C1 segment of cervical spinal cord (tissue), 14 donors: ENCODE results near the gene TRABD2B.

Experiments
- DNase-seq, 14 donors: peaks; one replicate each; lab custom pipeline; 2025; lab: John Stamatoyannopoulos, UW

The TRABD2B gene

DNA sequence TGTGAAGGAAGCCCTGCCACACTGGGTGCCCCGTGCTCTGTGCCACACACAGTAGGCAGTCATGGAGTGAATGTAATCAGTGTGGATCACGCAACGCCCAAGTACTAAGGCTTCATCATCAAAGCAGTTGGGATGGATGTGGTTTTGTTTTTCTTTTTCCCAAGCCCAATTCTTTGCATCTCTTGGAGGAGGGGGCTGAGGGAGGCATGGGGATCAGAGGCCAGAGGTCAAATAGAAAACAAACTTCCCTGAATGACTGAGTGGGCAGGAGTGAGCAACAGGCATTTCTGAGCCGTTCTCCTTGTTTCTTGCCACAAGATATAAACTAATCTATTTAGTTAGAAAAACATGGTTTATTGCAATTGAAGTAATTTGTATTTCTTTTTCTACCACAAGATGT is 85.3 kb downstream of the TRABD2B start:
- no peak for DNase-seq

DNA sequence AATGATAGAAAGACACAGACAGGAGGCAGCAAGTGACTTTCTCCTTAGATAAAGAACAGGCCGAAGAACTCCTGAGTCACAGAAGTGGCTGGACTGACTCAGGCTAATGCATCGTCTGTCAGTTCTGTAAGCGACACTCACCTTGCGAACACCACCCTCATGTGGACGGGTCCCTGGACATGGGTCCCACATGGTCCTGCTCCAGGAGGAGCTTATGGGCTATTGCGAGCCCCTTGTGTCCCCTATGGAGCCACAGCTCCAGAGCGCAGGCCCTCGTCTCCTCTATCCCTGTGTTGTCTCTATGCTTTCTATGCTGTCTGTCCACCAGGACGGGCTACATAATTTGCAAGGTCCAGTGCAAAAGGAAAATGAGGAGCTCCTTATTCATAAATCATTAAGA is 85.8 kb downstream of the TRABD2B start:
- no peak for DNase-seq

DNA sequence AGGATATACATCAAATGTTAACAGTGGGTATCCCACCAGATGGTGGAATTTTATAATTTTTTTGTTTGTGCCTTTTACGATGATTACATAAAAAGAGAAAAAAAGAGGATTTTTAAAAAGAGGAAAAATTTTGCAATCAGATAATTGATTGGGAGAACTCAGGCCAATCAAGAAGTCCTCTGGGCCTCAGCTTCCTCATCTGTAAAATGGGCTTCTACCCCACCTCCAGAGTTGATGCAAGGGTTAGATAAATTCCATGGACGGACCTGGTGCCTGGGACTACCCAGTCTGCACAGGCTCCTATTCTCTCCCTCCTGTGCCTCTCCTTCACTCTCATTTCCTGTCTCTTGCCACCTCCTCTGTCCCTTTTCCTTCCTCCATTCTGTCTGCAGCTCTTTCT is 88.9 kb downstream of the TRABD2B start:
- DNase-seq = no peak

DNA sequence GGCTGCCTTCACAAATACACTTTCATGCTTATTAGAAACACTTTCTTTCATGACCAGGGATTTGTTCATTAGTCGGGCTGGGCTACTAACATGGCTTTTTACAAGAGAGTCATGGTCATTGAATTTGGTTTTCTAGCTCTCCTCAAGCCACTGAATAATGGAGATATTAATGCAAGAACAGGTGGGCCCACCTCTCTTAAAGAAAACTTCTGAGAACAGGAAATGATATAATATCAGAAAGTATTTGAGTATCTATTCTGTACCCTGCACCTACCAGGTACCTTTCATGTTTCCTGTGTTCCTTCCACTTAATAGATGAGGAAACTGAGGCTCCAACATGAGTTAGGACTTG is 90.0 kb downstream of the TRABD2B start:
- DNase-seq = no peak

DNA sequence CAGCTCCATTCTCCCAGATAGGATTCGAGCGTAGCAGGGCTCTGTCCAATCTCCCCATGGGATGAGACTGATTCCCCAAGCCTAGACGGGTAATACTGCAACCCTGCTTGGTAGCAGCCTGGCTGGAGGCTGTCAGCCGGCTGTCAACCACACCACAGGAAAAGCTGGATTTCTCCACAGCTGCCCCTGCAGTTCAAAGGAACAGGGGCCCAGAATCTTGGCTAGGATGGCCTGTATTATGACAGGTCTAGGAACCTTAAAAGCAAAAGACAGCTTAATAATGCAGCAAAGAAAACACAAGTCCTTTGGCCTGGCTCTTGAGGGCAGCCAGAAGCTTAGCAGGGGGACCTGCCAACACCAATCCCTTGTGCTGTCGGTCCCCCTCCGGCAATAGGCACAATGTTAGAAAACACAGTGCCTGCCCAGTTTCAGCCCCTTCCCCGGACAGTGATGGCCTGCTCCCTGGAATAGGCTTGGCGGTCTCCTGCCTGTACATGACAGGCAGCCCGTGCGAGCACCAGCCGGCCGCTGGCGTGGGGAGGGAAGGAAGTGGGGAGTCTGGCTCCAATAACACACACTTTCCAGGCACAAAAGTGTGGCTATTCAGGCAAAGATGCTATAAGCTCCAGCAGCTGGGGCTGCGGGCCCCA is 90.5 kb downstream of the TRABD2B start:
- peak in 2 of 14 donors; percentile 3 to 19 for DNase-seq

DNA sequence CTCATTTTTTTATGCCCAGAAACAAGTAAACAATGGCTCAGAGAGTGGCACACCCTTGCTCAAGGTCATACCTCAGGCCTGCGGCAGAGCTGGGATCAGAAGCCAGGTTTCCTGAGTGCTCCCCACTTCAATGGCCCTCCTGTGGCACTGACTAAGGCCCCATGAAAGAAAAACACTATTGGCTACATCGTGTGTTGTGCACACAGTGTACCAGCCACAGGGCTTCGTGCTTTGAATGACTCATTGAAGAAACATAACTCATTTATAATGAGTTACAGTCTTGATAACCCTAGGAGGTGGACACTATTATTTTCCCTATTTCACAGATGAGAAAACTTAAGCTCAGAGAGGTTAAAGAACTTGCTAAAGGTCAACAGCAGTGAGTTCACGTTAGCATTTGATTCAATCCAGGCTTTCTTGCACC is 91.2 kb downstream of the TRABD2B start:
- DNase-seq = no peak

DNA sequence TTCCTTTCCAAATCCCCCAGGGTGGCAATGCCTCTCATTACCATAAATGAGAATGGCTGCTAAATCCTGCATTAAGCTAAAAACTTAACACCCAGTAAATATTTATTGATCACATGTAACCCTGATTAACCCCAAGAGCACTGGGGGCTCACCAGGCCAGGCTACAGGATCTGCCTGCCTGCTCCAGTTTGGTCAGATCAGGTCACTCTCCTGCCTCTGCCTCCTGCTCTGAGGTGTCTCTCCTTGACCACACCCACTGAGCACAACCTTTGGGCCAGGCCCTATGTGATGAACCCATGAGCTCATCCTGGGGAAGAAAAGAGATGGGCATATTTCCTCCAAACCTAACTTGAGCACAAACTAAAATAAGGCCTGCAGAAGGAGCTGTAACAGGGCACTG is 93.5 kb downstream of the TRABD2B start:
- no peak for DNase-seq

DNA sequence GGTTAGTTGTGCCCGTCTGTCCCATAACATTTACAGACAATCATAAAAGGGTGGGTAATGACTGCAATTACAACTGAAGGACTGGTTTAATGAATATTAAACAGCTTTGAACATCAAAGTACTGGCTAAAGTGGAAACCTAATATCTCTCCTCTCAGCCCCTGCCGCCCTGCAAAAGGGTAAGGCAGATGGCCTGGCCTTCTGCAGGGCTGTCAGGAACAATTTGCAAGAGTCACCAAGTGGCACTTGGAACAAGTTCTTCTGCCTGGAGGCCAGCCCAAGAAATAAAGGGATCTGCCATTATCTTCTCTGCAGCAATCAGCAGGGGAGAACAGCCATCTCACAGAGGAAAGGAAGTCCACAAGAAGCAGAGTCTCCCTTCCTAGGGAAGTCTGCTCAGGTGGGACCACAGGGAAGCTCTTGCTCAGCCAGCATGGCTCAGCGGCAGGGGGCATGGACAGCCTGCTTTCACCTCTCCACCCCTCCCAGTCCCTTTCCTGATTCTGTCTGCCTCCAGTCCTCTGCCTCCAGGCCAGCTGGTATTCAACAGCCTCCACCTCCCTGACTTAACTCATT is 96.1 kb downstream of the TRABD2B start:
- DNase-seq = peak in 2 of 14 donors; percentile 48 to 65

DNA sequence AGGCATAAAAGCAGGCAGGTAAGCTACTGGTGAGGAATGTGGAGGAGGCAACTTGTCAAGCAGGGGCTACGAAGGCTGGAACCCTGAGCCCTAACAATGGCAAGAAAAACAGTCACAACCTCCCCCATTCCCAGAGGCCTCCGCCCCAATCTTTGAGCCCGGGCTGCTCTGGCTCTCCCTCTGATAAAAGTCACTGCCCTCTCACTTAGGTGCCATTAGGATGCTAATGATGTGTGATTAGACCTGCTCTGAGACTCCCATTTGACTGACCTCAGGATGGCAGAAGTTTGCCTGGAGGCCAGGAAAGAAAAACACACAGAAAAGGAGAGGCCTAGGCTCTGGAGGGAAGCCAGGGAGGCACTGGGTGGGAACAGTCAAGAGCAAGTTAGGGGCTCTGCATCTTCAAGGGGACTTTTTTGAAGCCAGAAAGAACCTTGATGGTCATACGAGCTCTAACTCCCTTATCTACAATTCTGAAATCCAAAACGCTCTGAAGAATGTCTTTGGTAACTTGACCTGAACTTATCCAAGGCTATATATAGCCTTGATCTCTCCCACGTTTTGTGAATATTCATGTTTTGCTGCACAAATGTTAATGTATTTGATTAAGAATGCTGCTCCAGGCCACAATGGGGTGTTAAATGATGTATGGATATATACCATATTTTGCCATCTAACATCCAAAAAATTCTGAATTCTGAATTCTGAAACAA is 98.9 kb downstream of the TRABD2B start:
- no peak for DNase-seq

DNA sequence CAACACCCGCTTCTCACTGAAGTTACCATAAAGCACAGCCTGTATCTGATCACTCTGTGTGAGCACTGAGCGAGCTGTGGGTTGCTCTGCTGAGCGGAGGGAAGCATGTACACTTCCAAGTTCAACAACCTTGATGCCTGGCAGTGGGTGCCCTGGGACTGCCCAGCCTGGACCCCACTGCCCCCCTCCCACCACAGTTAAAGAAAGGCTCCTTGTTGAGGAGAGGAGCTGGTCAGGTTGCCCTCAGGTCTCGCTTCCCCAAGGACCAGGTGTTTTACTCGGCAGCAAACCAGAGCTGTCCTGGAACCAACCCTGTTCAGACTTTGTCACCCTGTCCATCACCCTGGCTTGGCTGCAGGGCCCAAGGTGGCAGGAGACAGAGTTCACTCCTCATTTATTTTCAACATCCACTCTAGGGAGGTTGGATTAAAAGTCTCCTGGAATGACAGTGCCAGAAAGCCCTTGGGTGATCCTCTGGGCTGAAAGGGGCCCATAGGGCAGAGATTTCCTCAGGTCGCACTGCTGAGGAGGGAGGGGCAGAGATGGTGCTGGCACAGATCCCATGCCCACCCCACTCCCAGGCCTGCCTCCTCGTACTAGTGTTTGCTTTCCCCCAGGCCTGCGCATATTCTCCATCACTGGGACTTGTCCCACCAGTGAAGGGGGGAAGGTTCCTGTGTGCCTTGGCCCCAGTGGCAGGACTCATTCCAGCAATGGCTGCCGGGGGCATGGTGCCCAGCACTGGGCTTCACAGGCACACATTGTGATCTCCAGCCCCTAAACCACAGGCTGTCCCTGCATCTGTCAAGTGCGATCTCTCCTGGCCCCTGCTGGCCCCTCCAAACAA is 101.7 kb downstream of the TRABD2B start:
- no peak for DNase-seq

DNA sequence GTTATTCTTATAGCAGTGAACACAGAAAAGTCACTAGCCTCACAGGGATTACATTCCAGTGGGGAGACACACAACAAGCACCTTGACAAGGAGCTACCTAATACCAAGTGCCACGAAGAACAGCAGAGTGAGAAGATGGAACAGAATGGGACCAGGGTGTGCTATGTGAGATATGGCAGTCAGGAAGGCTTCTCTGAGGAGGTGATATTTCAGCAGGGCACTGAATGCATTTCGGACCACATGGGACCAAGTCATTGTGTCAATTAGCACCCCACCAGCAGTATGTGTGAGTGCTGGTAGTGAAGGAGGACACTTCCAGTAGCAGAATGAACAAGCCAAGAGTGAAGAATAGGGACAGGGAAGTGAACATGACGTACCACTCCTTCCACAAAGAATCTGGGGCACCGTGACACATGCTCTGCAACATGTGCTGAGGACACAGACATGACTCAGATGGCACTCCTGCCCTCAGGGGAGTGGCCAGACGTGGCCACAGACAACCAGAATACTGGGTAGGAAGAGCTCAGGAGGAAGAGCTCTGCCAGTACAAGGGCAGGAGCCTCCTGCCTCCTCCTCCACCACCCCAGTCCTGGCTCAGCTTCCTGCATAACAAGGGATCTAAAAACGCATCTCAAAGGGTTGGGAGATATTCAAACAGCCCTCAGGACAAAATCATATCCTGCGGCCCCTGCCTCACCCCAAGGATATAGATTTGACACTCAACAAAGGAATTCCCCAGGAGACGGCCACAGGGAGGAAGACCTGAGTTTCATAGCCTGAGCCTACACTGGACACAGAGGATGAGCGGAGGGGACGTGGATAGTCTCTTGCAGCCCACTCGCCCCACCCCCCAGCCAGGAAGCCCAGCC is 102.5 kb downstream of the TRABD2B start:
- DNase-seq = no peak

DNA sequence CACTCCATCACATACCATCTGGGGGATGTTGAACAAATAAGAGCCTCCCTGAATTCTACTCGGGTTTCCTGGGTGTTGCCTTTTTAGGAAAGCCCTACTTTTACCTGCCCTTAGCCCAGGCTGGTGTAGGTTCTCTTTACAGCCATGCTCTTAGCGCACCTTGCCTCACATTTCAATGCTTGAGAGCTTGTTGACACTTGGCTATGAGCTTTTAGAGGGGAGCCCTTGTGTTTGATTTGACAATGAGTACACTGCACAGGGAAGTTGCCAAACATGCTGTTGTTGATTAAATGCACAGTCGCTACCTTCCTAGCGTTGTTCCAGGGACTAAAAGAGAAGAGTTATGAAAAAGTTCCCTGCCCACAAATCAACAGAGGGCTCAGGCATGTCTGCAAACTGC is 103.8 kb downstream of the TRABD2B start:
- DNase-seq = no peak

DNA sequence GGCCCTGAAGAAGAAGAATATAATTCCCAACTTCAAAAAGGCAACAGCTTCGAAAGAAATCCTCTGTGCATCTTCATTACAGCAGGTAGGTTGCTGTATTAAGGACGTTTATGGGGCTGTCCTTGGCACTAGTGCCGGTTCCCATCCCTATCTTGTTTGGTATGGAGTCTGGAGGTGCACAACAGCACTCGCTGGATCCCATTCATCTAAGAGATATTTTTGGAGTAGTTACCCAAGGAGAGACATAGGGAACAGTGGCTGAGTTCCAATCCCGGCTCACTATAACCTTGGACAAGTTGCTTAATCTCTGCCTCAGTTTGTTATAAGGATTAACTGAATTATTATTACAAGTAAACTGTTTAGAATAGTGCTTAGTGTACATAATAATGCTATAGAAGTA is 106.4 kb downstream of the TRABD2B start:
- no peak for DNase-seq

DNA sequence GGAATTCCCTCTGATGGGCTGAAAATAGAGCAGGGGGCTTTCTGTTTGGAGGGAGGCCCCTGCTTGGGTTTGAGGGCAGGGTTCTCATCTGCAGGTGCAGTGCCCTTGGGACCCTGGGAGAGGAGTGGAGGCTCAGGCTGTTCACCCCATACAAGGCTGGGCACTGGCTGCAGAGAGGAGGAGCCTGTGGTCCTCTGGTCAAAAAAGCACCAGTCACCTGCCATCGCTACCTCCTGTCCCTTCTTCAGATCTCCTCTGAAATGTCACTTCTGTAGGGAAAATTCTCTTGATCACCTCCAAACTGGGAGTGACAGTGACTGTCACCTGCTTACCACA is 108.9 kb downstream of the TRABD2B start:
- no peak for DNase-seq

DNA sequence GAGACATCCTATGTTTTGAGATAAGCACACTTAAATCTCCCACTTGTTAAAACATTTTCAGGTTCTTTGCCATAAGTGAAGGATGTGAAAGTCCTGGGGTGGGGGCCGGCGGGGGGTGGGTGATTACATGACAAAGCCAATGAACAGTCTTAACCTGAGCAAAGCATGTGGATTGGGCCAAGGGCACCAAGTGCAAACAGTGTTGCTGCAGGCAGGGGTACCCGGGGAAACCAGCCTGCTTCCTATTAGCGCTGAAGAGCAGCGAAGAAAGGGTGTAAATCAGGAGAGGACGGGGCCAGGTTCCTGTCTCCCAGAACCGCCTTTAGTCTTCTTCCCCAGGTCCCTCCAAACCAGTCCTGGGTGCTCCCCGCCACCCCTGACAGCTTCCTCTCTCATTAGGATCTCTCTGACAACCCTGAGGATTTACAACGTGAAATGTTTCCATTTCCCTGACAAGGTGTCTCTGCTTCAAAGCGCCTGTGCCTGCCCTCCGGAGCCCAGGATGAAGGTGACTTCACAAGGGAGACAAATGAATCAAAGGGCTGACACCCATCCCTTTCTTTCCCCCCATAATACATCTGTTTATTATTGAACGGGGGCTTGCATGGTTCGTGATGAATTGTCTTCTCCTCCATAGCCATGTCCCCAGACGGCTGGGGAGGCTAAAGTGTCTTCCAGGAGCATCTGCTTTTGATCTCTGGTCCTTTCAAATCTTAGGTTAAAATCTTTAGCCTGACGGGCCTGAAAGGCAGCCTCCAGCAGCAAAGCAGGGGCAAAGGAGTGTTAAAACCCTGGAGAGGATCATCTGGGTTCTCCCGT is 109.5 kb downstream of the TRABD2B start:
- DNase-seq = no peak

DNA sequence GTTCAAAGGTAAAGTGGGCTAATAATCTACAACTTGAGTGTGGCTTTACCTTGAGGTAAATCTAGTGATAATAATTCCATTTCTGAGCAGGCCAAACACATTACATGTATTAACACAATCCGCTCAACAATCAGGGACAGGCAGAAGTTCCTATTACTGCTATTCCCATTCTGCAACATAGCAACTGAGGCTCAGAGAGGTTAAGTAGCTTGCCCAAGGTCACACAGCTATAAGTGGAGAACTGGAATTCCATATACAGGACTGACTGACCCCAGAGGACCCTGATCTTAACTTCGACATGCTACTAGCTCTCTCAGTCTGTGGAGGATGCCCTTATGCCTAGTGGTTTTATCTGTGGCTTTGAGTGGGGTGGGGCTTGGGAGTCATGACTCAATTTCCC is 110.1 kb downstream of the TRABD2B start:
- DNase-seq = no peak

DNA sequence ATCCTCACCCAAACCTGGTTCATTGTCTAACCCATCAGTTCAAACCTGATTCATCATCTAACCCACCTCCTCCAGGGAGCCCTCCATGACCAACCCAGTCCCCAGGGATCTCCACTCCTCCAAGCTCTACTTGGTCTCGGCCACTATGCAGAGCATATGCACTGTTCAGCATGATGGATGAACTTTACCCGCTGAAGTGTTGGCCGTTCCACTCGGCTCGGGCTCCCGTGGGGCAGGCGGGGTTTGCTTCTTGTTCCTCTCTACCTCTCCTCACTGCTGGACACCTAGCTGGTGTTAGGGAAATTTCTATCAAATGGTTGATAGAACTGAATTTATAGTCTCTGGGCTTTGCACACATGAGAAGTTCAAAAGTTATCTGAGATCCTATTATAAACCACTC is 111.0 kb downstream of the TRABD2B start:
- no peak for DNase-seq

DNA sequence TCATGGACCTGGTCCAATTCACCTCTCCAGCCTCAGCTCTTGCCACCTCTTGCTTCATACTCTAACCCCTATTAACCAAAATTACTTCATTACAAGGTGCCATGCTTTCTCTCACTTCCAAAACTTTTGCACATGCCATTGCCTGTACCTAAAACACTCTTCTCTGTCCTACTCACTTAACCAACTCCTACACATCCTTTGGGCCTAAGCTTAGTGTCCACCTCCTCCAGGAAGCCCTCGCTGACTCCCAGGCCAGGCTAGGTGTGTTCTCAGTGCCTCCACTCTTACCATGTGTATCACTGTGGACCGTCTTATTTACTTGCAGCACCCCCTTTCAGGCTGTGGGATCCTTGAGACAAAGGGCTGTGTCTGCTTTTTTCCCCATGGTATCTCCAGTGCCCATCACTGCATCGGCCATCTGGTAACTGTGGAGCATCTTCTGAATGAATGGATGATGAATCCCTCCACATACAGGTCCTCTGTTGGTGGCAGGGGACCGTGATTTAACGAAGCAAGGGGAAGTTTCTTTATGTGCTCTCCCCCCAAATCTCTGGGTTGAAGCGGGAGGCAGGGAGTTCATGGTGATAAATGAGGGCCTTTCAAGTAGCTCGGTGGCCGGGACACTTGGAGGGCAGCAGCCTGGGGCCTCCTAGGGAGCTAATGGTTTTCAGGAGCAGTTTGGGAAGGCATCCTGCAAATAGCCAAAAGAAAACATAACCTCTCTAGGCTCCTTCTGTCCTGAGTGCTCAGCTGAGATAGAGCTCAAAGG is 111.9 kb downstream of the TRABD2B start:
- no peak for DNase-seq

DNA sequence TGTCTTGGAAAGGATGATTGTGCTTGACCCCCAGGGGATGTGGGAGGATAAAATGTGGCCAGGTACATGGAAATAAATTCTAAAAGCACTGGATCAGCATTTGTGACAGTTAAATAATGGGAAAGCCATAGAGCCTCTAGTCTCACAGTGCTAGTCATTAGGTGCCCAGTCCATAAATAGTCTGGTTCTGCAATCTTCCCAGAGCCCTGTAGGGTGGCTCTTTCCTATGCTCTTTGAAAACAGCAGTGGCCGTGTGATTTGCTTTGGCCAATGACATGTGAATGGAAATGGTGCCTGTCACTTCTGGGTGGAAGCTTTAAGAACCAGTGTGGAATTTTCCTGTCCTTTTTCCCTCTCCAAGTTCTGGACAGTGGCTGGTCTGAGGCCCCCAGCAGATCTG is 113.2 kb downstream of the TRABD2B start:
- DNase-seq = no peak
